HepG2 (cell line): ENCODE results near the gene NAMPT. TPM values are rescaled to one million over a fixed set of nuclear protein-coding genes. Genes with fewer than 3 reads are reported as not detected.

Experiments used
- ATAC-seq: fragments of 200-7000 bp; cut with Tn5 transposase; 3 replicates; pipeline ENCODE4 v1.9.1; 2020; ENCODE audit warnings: mild to moderate bottlenecking, moderate library complexity
- BruUV-seq: library from RNA; stranded (reverse); fragments of 400-500 nt; replicated peaks from 2 replicates; lab custom pipeline; 2021; lab: Mats Ljungman, UMichigan
- CTCF ChIA-PET: fragments of 300-600 bp; formaldehyde crosslinking; extraction: SDS; loops from one replicate; lab custom pipeline; 2021; ENCODE audit warnings: low total read pairs, inconsistent platforms, low intra/inter-chr PET ratio; lab: Yijun Ruan, JAX
- POLR2A ChIA-PET: fragments of 350-600 bp; sonication (Branson Sonifier 250); formaldehyde crosslinking; loops from one replicate; lab custom pipeline; 2020; ENCODE audit warnings: antibody characterized with exemption, inconsistent platforms; lab: Yijun Ruan, JAX
- DNase-seq: peaks from one replicate; pipeline ENCODE4 v3.0.0-alpha.2; 2015; ENCODE audit warnings: low spot score
- FAIRE-seq: peaks from 3 replicates; lab custom pipeline; 2011; peaks lifted over from hg19 to GRCh38; lab: Jason Lieb, UNC
- H2AFZ ChIP-seq: one replicate; pipeline ENCODE4 v1.6.1; 2011; ENCODE audit warnings: low read length, inconsistent platforms
- H3K27ac ChIP-seq: fragments of 300-600 bp; 3 replicates; pipeline ENCODE4 v1.8.0; 2011; ENCODE audit warnings: mixed run types, mild to moderate bottlenecking, mixed read lengths, low read length, inconsistent platforms; ENCODE audit not compliant: insufficient read depth; ENCODE audit errors: extremely low read length
- H3K27me3 ChIP-seq, 2 experiments: fragments of 200-600 bp in 1 of 2; 2 replicates in 1 of 2; 3 replicates in 1 of 2; pipeline versions ENCODE4 v1.6.0 to v1.8.0; 2011; ENCODE audit warnings: low read length in 2 of 2, mild to moderate bottlenecking in 2 of 2, moderate library complexity in 2 of 2, inconsistent platforms in 1 of 2; ENCODE audit not compliant: insufficient read depth in 2 of 2, control insufficient read depth in 1 of 2
- H3K36me3 ChIP-seq, 2 experiments: fragments of 200-600 bp in 1 of 2; replicated peaks in 1 of 2; 2 replicates in 1 of 2; 3 replicates in 1 of 2; pipeline versions ENCODE4 v1.5.1 to v1.8.0; 2011; ENCODE audit warnings: low read length in 2 of 2, inconsistent platforms in 1 of 2; ENCODE audit not compliant: insufficient read depth in 2 of 2, control insufficient read depth in 1 of 2
- H3K4me1 ChIP-seq: 2 replicates; pipeline ENCODE4 v1.5.1; 2012; ENCODE audit warnings: low read length, inconsistent platforms; ENCODE audit not compliant: insufficient read depth
- H3K4me2 ChIP-seq: 2 replicates; pipeline ENCODE4 v1.6.0; 2011; ENCODE audit warnings: low read depth, low read length, inconsistent platforms
- H3K4me3 ChIP-seq, 3 experiments: fragments of 200-600 bp in 1 of 3; sonication (generic), shearing (Covaris generic) in 1 of 3; replicated peaks in 1 of 3; 2 replicates each; pipeline ENCODE4 v1.5.1; 2011 to 2016; ENCODE audit warnings: low read length in 3 of 3, inconsistent platforms in 2 of 3, low read depth in 2 of 3, mild to moderate bottlenecking in 2 of 3, control low read depth in 1 of 3, mixed read lengths in 1 of 3; ENCODE audit not compliant: insufficient read depth in 1 of 3
- H3K79me2 ChIP-seq: one replicate; pipeline ENCODE4 v1.6.1; 2011; ENCODE audit warnings: low read length, inconsistent platforms; ENCODE audit not compliant: insufficient read depth
- H3K9ac ChIP-seq: 2 replicates; pipeline ENCODE4 v1.6.0; 2011; ENCODE audit warnings: mild to moderate bottlenecking, low read depth, low read length, inconsistent platforms; ENCODE audit not compliant: insufficient read depth
- H3K9me3 ChIP-seq: 2 replicates; pipeline ENCODE4 v1.5.1; 2012; ENCODE audit warnings: mild to moderate bottlenecking, low read length
- H4K20me1 ChIP-seq: 2 replicates; pipeline ENCODE4 v1.6.0; 2011; ENCODE audit warnings: inconsistent platforms, mild to moderate bottlenecking, low read length, moderate library complexity; ENCODE audit not compliant: insufficient read depth
- CTCF ChIP-seq: sonication (generic); formaldehyde crosslinking; IDR thresholded peaks from 2 replicates; pipeline ENCODE4 v1.5.0; 2020; ENCODE audit warnings: mild to moderate bottlenecking, missing genetic modification reagents, moderate library complexity
- IKZF4 ChIP-seq: sonication (generic); formaldehyde crosslinking; IDR thresholded peaks from 2 replicates; pipeline ENCODE4 v1.5.1; 2020; ENCODE audit warnings: borderline replicate concordance, mild to moderate bottlenecking, low read depth, missing genetic modification reagents; ENCODE audit errors: not compliant biosample characterization
- NFIB ChIP-seq: sonication (generic); formaldehyde crosslinking; IDR thresholded peaks from 2 replicates; pipeline ENCODE4 v1.9.0; 2021; ENCODE audit warnings: missing genetic modification reagents, mild to moderate bottlenecking, borderline replicate concordance
- NR0B2 ChIP-seq: sonication (generic); formaldehyde crosslinking; IDR thresholded peaks from 2 replicates; pipeline ENCODE4 v1.4.0; 2020; ENCODE audit warnings: mild to moderate bottlenecking, missing genetic modification reagents
- SRSF1 ChIP-seq: fragments of 200-400 bp; formaldehyde crosslinking; optimal IDR thresholded peaks from 2 replicates; pipeline ENCODE3; 2017; ENCODE audit warnings: mild to moderate bottlenecking, low read depth, low read length, moderate library complexity
- TFDP2 ChIP-seq: sonication (generic); formaldehyde crosslinking; IDR thresholded peaks from 2 replicates; pipeline ENCODE4 v1.4.0; 2020; ENCODE audit warnings: missing genetic modification reagents
- ZBTB25 ChIP-seq: IDR thresholded peaks from 2 replicates; pipeline ENCODE4 v1.6.1; 2018; ENCODE audit warnings: missing genetic modification reagents
- ZNF12 ChIP-seq: sonication (generic); formaldehyde crosslinking; IDR thresholded peaks from 2 replicates; pipeline ENCODE4 v1.5.0; 2020; ENCODE audit warnings: missing genetic modification reagents
- ZNF501 ChIP-seq: sonication (generic); formaldehyde crosslinking; IDR thresholded peaks from 2 replicates; pipeline ENCODE4 v1.5.1; 2020; ENCODE audit warnings: mild to moderate bottlenecking, moderate library complexity, missing genetic modification reagents
- ZNF547 ChIP-seq: sonication (generic); formaldehyde crosslinking; IDR thresholded peaks from 2 replicates; pipeline ENCODE4 v1.5.1; 2020; ENCODE audit warnings: mild to moderate bottlenecking, missing genetic modification reagents
- WGBS: methylation state at CpG from one replicate; pipeline ENCODE4 v1.1.6; 2017; ENCODE audit warnings: low lambda C conversion rate; 5-methylcytosine and 5-hydroxymethylcytosine counted together
- in situ Hi-C: cut with HindIII; loops from 2 replicates; pipeline ENCODE4 v1.10.0; 2017; ENCODE audit warnings: low pct_unique_long_range_greater_than_20kb; ENCODE audit not compliant: extremely low pct_ligation_motif_present
- intact Hi-C: fragments of 100-400 bp; cut with micrococcal nuclease; formaldehyde crosslinking; loops from one replicate; pipeline ENCODE4 v1.10.0; 2022; ENCODE audit not compliant: unreplicated experiment
- polyA plus RNA-seq, 8 experiments: library from polyadenylated mRNA; depleted of rRNA in 3 of 8; stranded (reverse) in 7 of 8; unstranded in 1 of 8; fragments of >200 nt; fragmentation: Illumina TruSeq in 4 of 8; extraction: Trizol in 4 of 8; gene quantifications; 2 replicates each; pipeline versions ENCODE4 v1.2.1 to v1.2.3, GENCODE V29; 2011 to 2016; ENCODE audit warnings: low read depth in 4 of 8, missing spikeins in 1 of 8, mixed read lengths in 1 of 8; ENCODE audit not compliant: insufficient read depth in 1 of 8
- total RNA-seq, 5 experiments: library from RNA; depleted of rRNA; stranded (reverse); fragments of >200 nt; fragmentation: Illumina TruSeq; extraction: Trizol; gene quantifications; 2 replicates each; pipeline ENCODE4 v1.2.3, GENCODE V29; 2016; ENCODE audit warnings: low read depth in 1 of 5

NAMPT gene
- total and polyA plus RNA-seq, 2 of the 13 experiments (the other 11 are each of a cell fraction or from before 2014, with no cell fraction given) = 15.8 to 67.7 TPM

- Histone ChIP-seq H3K9me3 (no peaks in the 10 kb centered on the region), H3K9ac (no peak overlapping the region), H3K4me1 (peaks cover 25% of the 10 kb centered on the region), H3K36me3 (no peaks in the 10 kb centered on the region), H3K79me2 (peaks cover 10% of the 10 kb centered on the region), H2AFZ (no peak overlapping the region), H3K27ac (no peak overlapping the region), H4K20me1 (no peaks in the 10 kb centered on the region), H3K4me3 (no peak overlapping the region), H3K27me3 (peaks cover 0 to 13% of the 10 kb centered on the region in 2 experiments; a peak in 2 of 5 replicates)
- no peak for FAIRE-seq
- BruUV-seq = no TSS peak
- intact Hi-C loops (loop anchor here (10.0 kb wide), 1 partner anchor 877 kb away; the partner anchor contains the start of gene HBP1), in situ Hi-C loops (no loop called here)
- ChIA-PET CTCF (no interaction called here), POLR2A (no interaction called here)
- 76% methylated on average over 7 of the region's 7 CpGs for WGBS
- no peak for ATAC-seq
- no peak for TF ChIP-seq NFIB (CRISPR knock-in tag)
- no peak for TF ChIP-seq TFDP2 (CRISPR knock-in tag)
- no peak for TF ChIP-seq IKZF4
- TF ChIP-seq CTCF (CRISPR knock-in tag) = no peak
- no peak for TF ChIP-seq ZNF12 (CRISPR knock-in tag)
- no peak for TF ChIP-seq SRSF1
- TF ChIP-seq ZNF501 (CRISPR knock-in tag) = no peak
- no peak for TF ChIP-seq NR0B2 (CRISPR knock-in tag)
- TF ChIP-seq ZBTB25 = no peak
- no peak for TF ChIP-seq ZNF547
- TF ChIP-seq, all 625 proteins: peak for 0
- no peak overlapping the region for H3K4me2 ChIP-seq
- DNase-seq = no peak
Observed at GRCh38 chr7:106288263-106288662, 3.5 kb upstream of the NAMPT start.
